Left forelimb (tissue), 1 donor: ENCODE results near the gene H2BW1.
"Not testable (repeated sequence)": the region's sequence is repeated elsewhere in the genome, so short reads cannot be mapped to it uniquely, and the experiment has no call there.

Experiments
- DNase-seq: peaks from one replicate; pipeline ENCODE4 v3.0.0-alpha.2; 2018; ENCODE audit warnings: low spot score

Gene H2BW1, protein sequence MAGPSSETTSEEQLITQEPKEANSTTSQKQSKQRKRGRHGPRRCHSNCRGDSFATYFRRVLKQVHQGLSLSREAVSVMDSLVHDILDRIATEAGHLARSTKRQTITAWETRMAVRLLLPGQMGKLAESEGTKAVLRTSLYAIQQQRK

DNA sequence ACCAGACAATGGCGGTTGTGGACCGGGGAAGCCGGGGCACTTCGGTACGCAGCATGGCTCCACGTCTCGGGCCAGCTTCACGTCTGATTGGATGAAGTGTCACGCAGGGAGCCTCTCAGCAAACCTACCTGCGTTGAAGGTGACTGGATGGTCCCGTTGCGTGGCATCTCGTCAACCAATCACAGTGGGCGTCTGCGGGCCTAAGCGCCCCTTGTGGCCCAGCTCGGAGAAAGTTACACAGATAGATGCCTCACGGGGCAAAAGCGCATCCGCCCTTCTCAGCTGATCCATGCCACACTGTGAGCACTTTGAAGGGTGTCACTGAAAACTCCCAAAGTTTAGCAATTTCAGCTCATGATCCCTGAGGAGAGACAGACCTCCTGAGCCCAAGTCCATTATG lies at the start of gene H2BW1:
Gene H2BW1 (minus strand): TSS at position 103 of the 400 bp plus-strand sequence. CDS start 132 bp downstream, outside the sequence.
- no peak for DNase-seq

DNA sequence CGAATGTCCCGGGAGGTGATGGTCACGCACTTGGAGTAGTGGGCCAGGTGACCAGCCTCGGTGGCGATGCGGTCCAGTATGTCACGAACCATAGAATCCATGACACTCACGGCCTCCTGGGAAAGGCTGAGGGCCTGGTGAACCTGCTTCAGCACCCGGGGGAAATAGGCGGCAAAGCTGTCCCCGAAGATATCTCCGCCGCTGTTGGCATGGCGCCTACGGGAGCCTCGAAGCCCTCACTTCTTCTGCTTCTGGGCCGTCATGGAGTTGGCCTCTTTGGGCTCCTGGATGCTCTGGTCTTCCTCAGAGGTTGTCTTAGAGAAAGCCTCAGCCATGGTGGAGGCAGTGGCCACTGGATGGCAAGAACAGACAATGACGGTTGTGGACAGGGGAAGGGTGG lies 49.1 kb upstream of the H2BW1 start:
- DNase-seq: not testable (repeated sequence)

DNA sequence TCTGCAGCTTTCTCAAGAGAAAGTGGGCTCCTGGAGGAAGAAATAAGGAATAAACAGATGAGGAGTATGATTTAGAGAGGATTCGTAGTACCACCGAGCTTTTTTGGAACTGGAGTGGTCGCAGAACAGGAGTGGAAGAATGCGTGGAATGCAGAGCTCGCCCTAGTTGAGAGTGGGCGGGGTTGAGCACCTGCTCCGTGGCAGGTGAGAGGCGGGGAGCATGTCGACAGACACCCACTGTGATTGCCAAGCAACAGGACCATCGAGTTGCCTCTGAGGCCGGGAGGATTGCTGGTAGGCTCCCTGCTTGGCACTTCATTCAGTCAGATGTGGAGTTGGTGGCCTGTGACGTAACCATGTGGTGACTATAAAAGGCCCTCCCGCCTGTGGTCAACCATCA lies 41.4 kb upstream of the H2BW1 start:
- DNase-seq: not testable (repeated sequence)

DNA sequence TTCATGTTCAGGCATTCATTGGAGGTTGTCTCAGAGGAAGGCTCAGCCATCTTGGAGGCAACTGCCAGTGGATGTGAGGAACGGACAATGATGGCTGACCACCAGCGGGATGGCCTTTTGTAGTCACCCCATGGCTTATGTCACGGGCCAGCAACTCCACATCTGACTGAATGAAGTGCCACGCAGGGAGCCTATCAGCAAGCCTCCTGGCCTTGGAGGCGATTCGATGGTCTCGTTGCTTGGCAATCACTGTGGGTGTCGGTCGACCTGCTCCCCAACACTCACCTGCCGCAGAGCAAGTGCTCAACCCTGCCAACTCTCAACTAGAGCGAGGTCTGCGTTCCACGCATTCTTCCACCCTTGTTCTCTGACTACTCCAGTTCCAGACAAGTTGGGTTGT lies 33.7 kb upstream of the H2BW1 start:
- DNase-seq: no peak

DNA sequence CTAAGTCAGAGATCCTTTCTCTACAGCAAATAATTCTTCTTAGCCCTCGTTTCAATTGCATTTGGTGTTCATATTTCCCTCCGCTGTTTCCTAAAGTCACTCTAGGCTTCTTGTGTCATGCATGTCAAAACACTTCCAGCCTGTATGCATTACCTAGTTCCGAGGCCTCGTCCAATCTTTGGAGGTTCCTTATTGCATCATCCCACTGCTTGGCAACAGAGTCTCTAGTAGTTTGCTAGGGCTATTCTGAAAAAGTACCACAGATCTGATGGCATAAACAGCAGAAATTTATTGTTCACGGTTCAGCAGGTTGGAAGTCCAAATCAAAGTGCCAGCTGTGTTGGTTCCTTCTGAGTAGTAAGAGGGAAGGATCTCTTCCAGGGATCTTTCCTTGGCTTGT lies 32.1 kb upstream of the H2BW1 start:
- no peak for DNase-seq

DNA sequence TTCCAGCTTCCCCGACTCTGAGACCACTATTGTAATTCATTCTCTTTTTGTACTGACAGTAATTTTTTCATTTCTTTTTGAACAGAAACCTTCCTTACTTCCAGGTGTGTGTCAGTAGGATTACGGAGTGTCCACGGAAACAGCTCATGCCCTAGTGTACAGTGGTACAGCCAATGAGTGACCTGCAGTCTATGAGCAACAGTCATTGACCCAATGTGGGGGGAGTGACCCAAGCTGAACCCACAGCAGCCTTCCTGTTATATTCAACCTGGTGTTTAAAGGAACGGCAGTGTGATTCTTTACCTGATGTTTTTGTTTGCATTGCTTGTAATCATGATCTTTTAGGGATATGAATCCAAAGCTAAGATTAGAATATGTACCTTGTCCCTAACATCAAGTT lies 27.5 kb upstream of the H2BW1 start:
- DNase-seq: no peak

DNA sequence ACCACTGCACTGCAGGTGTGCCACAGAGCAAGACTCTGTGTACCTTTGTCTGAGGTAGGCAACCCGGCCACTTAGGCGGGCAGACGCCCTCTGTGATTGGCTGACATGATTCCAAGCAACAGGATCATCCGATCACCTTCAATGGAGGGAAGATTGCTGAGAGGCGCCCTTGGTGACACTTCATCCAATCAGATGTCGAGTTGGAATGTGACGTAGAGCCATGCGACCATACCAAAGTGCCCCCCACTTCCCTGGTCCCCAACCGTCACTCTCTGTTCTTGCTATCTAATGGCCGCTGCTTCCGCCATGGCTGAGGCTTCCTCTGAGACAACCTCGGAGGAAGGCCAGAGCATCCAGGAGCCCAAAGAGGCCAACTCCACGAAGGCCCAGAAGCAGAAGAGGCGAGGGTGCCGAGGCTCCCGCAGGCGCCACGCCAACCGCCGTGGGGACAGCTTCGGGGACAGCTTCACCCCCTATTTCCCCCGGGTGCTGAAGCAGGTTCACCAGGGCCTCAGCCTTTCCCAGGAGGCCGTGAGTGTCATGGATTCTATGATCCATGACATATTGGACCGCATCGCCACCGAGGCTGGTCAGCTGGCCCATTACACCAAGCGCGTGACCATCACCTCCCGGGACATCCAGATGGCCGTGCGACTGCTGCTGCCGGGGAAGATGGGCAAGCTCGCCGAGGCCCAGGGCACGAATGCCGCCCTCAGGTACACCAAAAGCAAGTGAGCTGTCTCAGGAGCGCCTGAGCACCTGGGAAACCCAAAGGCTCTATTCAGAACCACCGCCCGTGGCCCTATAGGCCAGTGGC lies 26.4 kb upstream of the H2BW1 start, which contains the start of gene H2BW2:
Gene H2BW2 (plus strand): TSS at position 268 of the 817 bp plus-strand sequence. CDS start 39 bp downstream, at position 307.
- no peak for DNase-seq

DNA sequence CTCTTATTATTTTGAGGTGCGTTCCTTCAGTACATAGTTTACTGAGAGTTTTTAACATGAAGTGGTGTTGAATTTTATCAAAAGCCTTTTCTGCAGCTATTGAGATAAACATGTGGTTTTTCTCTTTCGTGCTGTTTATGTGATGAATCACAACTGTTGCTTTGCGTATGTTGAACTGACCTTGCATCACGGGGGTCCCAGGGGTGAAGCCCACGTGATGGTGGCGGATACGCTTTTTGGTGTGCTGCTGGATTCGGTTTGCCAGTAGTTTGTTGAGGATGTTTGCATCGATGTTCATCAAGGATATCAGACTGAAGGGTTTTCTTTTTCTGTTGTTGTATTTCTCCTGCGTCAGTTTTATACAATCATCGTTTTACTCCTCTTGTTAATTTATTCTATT lies 4.6 kb upstream of the H2BW1 start:
- DNase-seq: no peak

DNA sequence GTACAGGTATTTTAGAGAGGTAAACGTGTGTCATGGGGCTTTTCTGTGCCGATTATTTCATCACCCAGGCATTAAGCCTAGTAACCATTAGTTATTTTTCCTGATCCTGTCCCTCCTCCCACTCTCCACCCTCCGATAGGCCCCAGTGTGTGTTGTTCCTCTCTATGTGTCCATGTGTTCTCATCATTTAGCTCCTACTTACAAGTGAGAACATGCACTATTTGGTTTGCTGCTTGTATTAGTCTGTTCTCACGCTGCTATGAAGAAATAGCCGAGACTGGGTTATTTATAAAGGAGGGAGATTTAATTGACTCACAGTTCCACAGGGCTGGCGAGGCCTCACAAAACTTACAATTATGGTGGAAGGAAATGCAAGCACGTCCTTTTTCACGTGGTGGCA lies 2.1 kb upstream of the H2BW1 start:
- not testable (repeated sequence) for DNase-seq

DNA sequence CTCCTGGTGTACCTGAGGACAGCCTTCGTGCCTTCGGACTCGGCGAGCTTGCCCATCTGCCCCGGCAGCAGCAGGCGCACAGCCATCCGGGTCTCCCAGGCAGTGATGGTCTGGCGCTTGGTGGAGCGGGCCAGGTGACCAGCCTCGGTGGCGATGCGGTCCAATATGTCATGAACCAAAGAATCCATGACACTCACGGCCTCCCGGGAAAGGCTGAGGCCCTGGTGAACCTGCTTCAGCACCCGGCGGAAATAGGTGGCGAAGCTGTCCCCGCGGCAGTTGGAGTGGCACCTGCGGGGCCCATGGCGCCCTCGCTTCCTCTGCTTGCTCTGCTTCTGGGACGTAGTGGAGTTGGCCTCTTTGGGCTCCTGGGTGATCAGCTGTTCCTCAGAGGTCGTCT lies 350 bp downstream of the H2BW1 start:
- DNase-seq: no peak

DNA sequence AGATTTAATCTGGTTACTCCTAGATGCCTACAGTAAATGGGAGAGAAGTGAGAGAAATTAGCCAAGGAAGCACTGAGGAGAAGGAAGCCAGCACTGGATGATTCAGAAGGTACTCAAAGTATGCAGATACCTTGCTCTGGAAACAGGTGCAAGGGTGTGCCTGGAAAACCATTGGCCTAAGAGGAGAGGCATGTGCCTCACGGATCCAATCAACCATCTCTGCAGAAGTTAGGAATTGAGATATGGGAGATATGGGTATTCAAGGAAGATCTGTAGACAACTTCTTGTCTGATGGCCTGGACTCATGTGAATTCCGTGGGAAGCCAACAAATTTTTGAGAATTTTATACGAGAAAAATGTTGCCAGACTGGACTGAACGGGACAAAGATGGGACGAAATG lies 4.7 kb downstream of the H2BW1 start:
- no peak for DNase-seq

DNA sequence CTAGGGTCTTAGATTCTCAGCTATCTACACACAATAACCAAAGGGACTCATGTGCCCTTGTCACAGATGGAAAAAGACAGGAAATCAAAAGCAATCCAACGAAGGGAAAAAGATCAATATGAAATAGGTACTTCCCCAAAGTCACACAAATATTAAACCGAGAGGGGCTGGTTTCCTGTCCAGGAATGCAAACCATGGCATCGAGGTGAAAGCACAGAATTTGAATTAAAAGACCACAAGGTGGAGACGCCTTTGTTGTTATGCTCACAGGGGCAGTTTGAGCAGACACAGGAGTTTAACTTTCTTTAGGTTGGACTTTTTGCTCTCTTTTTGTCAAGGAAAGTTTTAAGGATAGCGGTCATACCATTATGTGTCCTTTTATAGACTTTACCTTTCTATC lies 14.3 kb downstream of the H2BW1 start:
- DNase-seq: no peak

DNA sequence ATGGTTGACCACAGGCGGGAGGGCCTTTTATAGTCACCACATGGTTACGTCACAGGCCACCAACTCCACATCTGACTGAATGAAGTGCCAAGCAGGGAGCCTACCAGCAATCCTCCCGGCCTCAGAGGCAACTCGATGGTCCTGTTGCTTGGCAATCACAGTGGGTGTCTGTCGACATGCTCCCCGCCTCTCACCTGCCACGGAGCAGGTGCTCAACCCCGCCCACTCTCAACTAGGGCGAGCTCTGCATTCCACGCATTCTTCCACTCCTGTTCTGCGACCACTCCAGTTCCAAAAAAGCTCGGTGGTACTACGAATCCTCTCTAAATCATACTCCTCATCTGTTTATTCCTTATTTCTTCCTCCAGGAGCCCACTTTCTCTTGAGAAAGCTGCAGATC lies 30.0 kb downstream of the H2BW1 start:
- not testable (repeated sequence) for DNase-seq

DNA sequence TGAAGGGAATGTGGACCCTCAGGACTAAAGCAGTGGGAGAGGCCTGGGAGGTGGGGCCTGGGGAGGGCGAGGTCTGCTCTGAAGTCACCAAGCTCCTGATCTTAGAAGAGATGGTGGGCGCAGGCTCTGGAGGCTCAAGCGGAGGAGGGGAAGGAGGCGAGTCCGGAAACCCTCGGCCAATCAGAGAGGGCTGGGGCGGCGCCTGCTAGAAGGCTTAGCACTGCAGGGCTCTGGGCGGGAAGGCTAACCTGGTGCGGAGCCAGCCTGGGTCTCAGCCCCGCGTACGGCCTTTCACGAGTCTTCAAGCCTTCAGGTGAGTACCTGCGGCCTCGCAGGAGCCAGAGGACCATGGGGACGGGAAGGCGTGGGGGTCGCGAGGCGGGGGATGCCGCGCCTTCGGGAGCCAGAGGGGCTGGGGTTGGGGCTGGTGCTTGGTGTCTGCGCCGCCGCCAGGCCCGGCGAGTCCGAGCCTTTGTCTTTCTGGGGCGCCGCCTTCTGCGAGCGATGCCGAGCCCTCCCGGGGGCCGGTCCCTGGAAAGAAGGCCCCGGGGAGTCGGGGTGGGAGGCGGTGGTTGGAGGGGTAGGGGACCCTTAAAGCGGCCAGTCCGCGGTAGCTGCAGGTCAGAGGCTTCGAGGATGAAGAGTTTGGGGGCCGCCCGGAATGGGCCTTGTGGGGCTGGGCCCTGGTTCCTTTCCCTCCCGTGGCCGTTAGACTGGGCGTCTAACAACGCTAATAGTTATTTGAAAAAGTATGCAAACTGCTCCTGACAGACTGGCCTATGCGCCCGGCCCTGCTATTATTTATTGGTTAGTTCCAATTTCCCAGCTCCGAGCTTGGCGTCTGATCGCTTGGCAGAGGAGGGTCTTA lies 50.9 kb downstream of the H2BW1 start, which contains the start of gene TMSB15B:
Gene TMSB15B (plus strand): TSS at position 217 of the 868 bp plus-strand sequence.
- not testable (repeated sequence) for DNase-seq
